A673 (cell line): ENCODE data around the gene CLEC4G.

Experiments used
- EZH2 ChIP-seq: fragments of 200-600 bp; sonication (generic); IDR thresholded peaks from 2 replicates; pipeline ENCODE4 v1.6.1; 2017; ENCODE audit warnings: borderline replicate concordance, low read depth, mild to moderate bottlenecking, mixed read lengths, antibody characterized with exemption, low read length; ENCODE audit not compliant: poor library complexity, severe bottlenecking
- TF ChIP-seq, protein P1 (sequence below): fragments of 300-800, 200-600 bp; sonication (generic); conservative IDR thresholded peaks from 2 replicates; pipeline ENCODE4 v1.5.1; 2017; ENCODE audit warnings: low read depth, mild to moderate bottlenecking, antibody characterized with exemption, low read length, moderate library complexity, mixed read lengths

DNA sequence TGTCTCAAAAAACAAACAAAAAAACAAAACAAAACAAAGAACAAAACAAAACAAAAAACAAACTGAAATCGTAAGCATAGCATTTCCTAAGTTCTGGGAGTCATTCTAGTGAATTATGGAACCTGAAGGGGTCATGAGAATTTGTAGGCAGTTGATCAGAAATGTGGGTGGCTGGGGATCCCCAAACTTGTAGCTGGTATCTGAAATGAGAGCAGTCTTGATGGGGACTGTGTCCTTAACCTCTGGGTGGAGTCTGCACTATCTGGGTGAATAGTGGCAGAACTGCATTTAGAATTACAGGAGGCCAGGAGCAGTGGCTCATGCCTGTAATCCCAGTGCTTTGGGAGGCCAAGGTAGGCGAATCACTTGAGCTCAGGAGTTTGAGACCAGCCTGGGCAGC lies 6.1 kb downstream of the CLEC4G start:
- TF ChIP-seq, protein P1, sequence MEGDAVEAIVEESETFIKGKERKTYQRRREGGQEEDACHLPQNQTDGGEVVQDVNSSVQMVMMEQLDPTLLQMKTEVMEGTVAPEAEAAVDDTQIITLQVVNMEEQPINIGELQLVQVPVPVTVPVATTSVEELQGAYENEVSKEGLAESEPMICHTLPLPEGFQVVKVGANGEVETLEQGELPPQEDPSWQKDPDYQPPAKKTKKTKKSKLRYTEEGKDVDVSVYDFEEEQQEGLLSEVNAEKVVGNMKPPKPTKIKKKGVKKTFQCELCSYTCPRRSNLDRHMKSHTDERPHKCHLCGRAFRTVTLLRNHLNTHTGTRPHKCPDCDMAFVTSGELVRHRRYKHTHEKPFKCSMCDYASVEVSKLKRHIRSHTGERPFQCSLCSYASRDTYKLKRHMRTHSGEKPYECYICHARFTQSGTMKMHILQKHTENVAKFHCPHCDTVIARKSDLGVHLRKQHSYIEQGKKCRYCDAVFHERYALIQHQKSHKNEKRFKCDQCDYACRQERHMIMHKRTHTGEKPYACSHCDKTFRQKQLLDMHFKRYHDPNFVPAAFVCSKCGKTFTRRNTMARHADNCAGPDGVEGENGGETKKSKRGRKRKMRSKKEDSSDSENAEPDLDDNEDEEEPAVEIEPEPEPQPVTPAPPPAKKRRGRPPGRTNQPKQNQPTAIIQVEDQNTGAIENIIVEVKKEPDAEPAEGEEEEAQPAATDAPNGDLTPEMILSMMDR = no peak
- no peak for TF ChIP-seq EZH2
